GM21528 (cell line): ENCODE data around the gene SND1.

Experiments used
- ATAC-seq: cut with Tn5 transposase; IDR thresholded peaks from one replicate; pipeline ENCODE4 v1.9.1; 2021; ENCODE audit warnings: mild to moderate bottlenecking, moderate library complexity; ENCODE audit not compliant: unreplicated experiment, low FRiP score

SND1 gene

DNA sequence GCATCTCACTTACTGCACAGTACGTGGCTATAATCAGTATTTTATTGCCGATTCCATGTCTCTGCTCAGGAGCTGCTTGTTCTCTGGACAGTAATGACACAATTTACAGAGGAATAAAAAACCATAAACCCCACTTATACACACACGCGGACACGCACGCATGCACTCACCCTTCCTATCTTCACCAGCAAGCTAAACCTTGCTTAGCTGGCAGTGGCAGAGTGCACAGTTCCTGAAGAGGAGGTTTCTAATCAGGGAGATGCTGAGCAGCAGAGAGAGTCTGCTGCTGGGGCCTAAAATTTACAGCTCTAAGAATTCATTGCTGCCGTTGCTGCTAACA is 66.3 kb downstream of the SND1 start:
- ATAC-seq = no peak

DNA sequence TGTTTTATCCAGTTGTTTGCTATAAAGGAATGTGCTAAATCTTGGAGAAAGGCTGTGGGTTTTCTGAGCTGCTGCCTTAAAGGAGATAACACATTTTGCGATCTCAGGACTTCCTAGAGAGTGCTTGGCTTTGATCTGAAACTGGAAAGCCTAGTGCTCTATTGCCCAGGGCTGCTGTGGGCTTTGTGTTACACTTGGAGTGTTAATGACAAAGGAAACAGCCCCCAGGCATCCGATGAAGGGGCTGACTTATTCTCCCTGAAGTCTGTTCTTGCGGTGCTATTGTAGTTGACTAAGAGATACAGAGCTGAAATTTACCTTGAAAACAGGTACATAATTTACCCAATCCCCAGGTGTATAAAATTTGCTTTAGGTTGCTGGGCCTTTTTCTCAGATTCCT is 74.5 kb downstream of the SND1 start:
- no peak for ATAC-seq

DNA sequence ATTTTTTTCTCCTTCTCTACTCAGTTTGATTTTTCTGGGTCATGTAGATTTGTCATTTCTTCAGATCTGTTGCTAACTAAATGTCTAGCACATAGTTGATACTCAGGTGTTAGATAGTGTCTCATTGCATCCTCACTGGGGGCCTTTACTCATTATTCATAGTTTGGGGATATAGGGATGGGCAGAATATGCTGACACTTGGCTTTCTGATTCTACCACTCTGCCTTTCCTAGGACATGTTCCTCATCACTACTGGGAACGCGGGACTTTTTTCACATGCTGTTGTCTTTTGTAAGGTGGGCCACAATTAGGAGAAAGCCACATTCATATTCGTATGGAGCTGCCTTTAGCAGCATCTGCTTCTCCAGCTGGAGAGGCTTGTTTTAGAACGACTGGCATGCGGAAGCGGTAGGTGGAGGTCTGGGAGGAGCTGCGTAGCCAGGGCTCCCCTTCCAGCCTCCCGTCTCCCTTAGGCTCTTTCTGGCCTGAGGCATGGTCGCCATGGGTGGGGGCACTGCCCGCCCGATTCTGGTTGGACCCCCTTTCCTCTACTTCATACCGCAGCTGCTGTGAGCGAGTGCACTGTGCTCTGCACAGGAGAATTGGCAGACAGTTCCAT is 78.8 kb downstream of the SND1 start:
- no peak for ATAC-seq

DNA sequence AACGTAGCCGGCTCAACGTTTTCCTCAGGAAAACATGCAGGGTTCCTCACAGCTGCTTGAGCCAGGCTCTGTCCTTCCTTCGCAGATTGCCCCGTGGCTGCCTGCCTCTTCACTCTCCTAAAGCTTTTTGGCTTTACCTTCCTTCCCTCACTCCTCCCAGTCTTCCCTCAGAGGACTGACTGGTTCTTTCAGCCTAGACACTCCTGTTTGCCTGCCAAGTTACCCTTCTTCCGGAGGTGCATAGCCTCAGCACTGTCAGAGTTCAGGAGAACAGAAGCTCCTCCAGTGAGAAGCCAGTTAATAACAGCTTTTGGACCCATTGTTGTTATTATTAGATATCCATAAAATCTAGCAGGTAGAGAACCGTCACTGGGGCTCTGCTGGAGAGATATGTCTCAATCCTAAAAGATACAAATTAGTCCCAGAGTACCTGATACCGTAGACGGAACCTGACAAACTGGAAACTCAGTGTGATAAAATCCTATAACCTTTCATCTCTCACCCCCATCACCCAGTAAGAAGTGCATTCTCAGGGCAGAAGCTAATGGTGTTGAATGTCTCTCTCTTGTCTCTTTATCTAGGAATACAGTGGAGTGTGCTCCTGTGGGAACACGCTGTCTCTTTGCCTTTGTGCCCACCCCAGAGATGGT is 79.6 kb downstream of the SND1 start:
- no peak for ATAC-seq

GRCh38 chr7:127732306-127732705 is 80.3 kb downstream of the SND1 start:
- no peak for ATAC-seq

DNA sequence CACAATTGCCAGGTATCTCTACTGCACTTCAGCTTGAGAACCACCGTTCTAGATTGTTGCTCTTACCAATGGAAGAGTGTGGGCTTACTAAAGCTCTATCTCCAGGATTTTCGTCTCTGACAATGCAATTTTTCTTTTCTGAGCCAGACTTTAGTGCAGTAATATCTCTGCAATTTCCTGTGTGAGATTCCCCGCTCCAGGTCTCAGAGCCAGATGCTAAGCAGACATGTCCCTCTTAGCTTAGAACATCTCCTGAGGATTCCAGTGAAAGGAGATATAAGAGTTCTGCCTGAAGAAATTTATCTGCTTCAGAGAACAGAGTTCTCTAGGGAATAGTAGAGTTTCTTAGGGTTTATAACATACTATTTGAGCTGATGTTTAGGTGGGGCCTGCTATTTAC is 82.0 kb downstream of the SND1 start:
- ATAC-seq = no peak

GRCh38 chr7:127736511-127736910 is 84.5 kb downstream of the SND1 start:
- ATAC-seq = no peak

DNA sequence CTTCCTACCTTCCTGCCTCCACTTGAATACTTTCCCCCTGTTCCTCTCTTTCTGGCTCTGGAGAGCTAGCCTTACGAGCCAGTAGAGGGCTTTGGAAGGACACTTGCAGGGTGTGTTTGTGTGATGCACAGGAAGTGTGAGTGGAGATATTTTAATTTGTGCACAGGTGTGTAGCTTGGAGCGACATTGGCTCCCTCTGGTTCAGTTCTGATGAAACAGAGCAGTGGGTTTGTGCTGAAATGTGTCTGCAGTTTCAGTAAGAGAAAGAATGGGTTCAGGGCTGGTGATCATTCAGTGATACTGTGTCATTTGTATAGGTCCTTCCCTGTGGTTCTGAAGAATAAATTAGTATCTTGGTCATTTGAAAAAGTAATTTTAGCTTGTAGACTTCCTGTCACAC is 86.9 kb downstream of the SND1 start:
- no peak for ATAC-seq

DNA sequence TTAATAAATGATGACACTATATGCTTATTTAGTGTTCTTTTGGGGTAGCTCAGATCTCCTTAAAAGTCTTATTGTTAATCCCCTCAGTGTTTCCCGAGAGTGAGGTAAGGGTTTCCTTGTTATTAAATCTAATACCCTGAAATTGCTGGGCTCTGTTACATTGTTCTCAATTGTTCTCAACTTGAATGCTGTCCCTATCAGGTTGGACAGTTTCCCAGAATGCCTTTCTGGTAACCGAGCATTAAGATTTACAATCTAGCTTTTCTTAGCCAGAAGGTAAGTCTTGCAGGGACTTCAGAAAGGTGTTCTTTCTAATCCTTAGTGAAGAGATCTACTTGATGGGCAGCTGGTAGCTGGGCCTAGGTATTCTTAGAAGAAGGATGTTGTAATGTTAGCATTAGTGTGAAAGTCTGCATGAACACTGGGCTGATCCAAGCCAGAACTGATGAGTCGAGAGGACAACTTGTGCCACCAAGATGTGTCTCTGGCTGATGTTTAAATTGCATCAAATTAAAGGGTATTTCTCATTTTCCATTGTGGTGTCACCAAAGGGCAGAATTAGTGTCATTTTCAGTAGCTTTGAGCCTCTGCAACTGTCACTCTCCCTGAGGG is 89.9 kb downstream of the SND1 start:
- ATAC-seq = no peak

DNA sequence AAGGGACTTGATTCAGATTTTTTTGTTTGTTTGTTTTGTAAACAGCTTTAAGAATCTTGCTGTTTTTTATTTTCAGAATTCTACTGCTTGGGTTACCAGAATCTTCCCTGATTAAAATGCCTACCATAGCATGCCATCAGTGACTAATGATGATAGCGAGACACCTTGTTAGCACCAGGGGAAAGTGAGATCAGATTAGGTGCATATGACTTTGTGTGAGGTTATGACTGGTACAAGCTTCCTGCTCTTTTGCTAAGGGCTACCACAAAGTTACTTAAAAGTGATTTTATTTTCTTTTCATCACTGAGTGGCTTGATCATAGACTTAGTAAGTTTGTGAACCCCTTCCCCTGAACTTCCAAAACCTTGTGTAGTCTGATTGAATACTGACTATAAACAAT is 93.5 kb downstream of the SND1 start:
- no peak for ATAC-seq

DNA sequence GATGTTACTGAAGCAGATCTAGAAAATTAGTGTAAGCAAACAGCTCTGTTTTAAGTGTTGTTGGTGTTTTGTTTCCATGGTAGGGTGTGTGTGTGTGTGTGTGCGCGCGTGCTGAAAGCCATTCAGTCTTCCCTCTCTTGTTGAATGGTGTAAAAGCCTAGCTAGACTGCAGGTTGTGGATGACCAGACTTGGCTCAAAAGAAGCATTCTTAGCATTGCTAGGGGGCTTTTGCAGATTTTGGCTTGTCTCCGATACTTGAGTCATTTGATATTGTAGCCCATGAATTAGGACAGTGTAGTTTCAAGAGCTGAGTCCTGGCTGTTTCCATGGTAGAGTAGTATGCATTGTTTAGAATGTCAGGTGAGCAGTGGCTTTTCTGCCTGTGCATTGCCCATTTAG is 99.1 kb downstream of the SND1 start:
- no peak for ATAC-seq

DNA sequence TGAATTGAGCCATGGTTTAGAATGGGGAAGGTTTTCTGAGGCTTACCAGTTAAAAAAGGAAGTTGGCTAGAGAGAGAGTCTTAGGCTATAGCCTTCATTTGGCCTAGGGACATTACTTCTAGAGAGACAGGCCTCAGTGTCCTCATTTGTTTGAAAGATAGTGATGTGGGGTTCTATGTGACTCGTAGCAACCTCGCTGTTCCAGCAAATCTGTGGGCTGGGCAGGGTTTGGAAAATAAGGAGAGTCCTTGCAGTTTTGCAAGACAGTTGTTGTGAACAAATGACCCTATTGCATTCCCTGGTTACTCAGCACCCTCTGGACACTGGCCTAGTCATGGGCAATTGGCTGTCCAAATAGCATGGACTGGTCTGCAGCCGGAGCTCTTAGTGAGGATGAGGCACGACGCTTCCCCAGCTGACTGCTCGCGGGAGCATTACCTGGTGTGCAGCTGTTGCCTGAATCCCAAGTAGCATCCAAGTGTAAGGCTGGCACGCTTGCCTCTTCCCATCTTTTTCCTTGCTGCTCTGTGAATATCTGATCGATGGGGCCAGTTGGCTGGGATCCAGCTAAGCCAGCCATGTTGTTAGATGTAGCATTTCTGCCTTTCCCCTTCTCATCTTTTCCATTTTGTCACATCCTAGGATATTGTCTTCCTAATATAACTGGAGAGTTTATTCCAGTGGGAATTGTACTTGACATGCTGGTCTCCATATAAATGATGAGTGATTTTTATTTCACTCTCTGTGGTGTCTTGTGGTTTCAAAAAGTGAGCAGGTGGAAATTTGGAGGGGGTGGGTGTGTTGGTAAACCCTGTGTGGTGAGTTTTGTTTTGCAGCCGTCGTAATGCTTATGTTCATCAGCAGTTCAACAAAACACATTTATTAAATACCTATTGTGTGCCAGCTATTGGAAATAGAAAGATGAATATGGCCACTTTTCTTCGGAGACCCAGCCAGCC is 99.8 kb downstream of the SND1 start:
- no peak for ATAC-seq

GRCh38 chr7:127752829-127753228 is 100.8 kb downstream of the SND1 start:
- no peak for ATAC-seq

- no peak for ATAC-seq
Observed at GRCh38 chr7:127754457-127754856, 102.5 kb downstream of the SND1 start.

DNA sequence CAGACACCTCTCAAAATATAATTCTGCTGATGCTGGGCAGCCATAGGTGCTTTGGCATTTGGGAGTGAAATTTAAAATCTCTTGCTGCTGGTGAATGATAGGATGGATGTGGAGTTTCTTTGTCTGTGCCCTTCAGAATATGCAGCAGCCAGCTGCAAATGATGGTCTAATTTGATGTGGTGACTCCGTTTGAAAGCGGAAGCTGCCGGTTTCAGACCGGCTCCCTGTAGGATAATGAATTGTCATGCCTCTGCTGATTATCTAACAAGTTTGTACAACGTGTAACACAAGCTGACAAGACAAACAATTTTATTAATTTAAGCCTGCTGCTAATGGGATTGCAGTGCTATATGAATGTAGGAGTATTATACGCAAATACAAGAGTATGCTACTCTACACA is 103.5 kb downstream of the SND1 start:
- ATAC-seq = no peak

GRCh38 chr7:127755965-127756364 is 104.0 kb downstream of the SND1 start:
- ATAC-seq = no peak

DNA sequence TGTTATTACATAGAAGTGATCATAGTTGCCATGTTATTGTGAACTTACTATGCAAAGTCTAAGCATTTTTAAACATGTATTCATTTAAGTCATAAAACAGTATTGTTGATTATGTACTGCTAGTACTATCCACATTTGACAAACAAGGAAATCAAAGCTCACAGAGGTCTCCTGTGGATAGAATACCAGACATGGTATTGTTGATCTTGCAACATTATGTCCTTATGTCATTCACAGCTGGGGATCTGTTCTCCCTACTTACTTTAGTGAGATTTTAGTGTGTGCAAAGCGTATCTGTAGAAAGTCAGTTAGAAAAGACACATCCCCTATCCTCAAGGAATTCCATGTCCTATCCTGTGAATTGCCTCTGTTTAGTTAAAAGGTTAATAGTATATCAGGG is 106.1 kb downstream of the SND1 start:
- no peak for ATAC-seq

DNA sequence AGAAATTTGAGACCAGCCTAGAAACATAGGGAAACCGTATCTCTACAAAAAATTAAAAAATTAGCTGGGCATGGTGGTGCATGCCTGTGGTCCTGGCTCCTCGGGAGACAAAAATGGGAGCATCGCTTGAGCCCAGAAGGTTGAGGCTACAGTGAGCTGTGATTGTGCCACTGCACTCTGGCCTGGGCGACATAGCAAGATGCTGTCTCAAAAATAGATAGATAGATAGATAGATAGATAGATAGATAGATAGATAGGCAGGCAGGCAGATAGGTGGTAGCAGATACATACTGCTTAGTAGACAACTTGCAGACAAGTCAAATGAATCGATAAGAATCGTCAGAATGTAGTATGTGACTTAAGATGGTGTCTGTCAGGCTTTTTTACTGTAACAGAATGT is 106.9 kb downstream of the SND1 start:
- no peak for ATAC-seq

DNA sequence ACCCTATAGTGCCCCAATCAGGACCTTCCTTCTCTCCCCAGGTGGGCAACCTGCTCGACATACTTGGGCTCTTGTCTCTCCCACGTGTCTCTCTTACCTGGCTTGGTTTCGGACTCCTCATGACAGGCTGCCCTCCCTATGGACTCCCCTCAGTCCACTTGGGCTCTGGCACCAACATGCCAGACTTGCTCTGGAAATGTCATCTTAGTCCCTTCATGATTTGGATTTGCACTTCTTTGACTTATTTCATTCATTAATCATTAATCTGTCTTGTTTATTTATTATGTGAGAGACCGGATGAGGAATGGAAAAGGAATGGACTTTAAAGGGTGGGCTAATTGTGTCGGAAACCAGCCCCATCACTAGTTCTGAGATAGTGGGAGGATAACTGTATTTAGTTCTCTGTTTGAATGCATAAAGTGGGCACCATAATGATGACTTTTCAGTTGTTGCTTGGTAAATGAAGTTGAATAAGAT is 108.0 kb downstream of the SND1 start:
- ATAC-seq = no peak

DNA sequence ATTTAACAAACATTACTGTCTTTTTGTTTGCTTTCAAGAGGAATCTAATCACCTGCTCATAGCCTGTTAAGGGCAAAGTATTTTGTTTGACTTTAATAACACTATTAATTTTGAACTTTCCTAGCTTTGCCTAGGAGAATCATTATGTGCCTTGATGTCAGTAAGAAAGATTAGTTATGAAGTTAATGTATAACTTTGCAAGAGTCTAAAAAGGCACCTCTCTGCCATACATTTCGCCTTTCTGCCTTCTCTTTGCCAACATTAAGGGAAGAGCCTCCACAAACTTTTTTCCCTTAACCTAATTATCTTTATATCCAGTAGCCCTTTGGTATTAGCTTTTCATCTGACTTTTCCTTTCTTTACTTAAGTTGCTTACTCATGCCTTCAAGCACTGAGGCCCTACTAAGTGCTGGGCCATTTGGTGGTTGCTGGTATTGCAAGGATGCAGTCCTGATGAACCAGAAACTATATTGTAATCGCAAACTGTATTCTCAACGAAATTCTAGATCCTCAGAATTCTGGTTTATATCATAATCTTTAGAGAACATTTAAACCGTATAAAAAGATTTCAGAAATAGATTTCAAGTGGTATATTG is 108.5 kb downstream of the SND1 start:
- no peak for ATAC-seq

DNA sequence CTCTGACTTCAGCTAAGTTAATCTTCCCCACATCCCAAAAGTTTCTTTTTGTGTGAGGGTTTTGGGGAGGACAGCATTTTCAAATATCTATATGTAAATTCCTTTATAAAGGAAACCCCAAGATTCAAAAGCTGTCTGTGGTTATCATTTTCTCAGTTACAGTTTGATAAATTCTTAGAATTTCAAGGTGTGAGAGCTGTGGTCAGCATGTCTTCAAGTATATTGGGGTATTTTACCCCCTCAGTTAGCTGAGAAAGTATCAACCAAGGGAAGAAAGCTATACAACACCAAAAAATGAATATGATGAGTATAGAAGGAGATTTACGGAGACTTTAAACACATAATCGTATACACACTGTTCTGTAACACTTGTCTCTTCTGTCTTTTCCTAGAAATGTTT is 109.2 kb downstream of the SND1 start:
- ATAC-seq = no peak
